ENCODE results near the gene EPC2. TPM values are rescaled to one million over a fixed set of nuclear protein-coding genes. Genes with fewer than 3 reads are reported as not detected.

Gene EPC2
- total RNA-seq, 1 experiment from 2014 or later = 30.2 TPM

DNA sequence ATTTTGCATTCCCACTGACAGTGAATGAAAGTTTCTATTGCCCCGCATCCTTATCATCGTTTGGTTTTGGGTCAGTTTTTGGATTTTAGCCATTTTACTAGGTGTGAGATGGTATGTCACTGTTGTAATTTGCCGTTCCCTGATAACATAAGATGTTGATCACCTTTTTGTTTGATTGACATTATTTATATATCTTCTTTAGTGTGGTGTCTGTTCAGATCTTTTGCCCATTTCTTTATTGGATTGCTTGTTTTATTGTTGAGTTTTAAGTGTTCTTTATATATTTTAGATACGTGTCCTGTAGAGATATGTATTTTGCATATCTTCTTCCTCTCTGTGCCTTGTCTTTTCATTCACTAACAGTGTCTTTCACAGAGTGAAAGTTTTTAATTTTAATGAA is 55.3 kb downstream of the EPC2 start:
- Histone ChIP-seq H3K27ac (ENCODE audit: low read length) (no peak overlapping the region), H3K9me3 (ENCODE audit: control insufficient read depth, insufficient read depth, low read depth, low read length) (peaks cover 16% of the 10 kb centered on the region; the same call in 1 of the 2 replicates), H3K27me3 (ENCODE audit: control insufficient read depth, insufficient read depth, low read length) (no peaks in the 10 kb centered on the region), H3K36me3 (ENCODE audit: control insufficient read depth, insufficient read depth, low read length) (0 out of 2 replicates have a peak, but pooled peaks cover 2% of the 10 kb centered on the region), H3K4me3 (ENCODE audit: low read depth in 2 of 2, low read length in 2 of 2) (no peak overlapping the region), H3K4me1 (ENCODE audit: control insufficient read depth, insufficient read depth, low read length) (no peaks in the 10 kb centered on the region)
- no peak for TF ChIP-seq REST (IDR thresholded peaks at IDR 0.05; ENCODE audit: insufficient read depth in 1 of 2, low read depth in 2 of 2, low read length in 1 of 2)
- TF ChIP-seq POLR2AphosphoS5 (IDR thresholded peaks at IDR 0.05; ENCODE audit: low read depth, low read length) = no peak
- TF ChIP-seq CTCF (IDR thresholded peaks at IDR 0.05) = no peak
- TF ChIP-seq SIN3A (IDR thresholded peaks at IDR 0.05; ENCODE audit: borderline replicate concordance, insufficient read depth, low read depth, low read length) = no peak
- no peak for TF ChIP-seq TCF7L2 (IDR thresholded peaks at IDR 0.05; ENCODE audit: low read depth, low read length)
- no TSS peak for BruUV-seq (replicated peaks)
- no peak for ATAC-seq
- DNase-seq (ENCODE audit: low read depth, low spot score) = no peak
- ChIA-PET CTCF (no interaction called here), POLR2A (no interaction called here)
- in situ Hi-C loops (cut with HindIII; ENCODE audit: low pct_unique_long_range_greater_than_20kb, low sequenced_read_pairs) (no loop called here), intact Hi-C loops (cut with micrococcal nuclease; ENCODE audit: unreplicated experiment) (no loop called here)

DNA sequence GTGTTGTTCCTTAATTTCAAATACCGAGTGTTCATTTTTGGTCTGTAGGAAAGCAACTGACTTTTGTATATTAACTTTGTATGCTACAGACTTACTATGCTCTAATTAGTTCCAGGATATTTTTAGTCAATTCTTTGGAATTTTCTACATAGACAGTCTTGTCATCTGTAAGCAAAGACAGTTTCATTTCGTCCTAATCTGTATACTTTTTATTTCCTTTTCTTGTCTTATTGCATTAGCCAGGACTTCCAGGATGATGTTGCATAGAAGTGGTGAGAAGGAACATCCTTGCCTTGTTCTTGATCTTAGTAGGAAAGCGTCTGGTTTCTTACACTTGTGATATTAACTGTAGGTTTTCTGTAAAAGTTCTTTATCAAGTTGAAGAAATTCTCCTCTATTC is 56.5 kb downstream of the EPC2 start:
- BruUV-seq (replicated peaks) = no TSS peak
- Histone ChIP-seq H3K4me1 (ENCODE audit: control insufficient read depth, insufficient read depth, low read length) (no peaks in the 10 kb centered on the region), H3K27me3 (ENCODE audit: control insufficient read depth, insufficient read depth, low read length) (no peaks in the 10 kb centered on the region), H3K4me3 (ENCODE audit: low read depth in 2 of 2, low read length in 2 of 2) (no peak overlapping the region), H3K27ac (ENCODE audit: low read length) (no peak overlapping the region), H3K9me3 (ENCODE audit: control insufficient read depth, insufficient read depth, low read depth, low read length) (peaks cover 16% of the 10 kb centered on the region; the same call in 1 of the 2 replicates), H3K36me3 (ENCODE audit: control insufficient read depth, insufficient read depth, low read length) (peaks cover 3% of the 10 kb centered on the region; the same call in 1 of the 2 replicates)
- intact Hi-C loops (cut with micrococcal nuclease; ENCODE audit: unreplicated experiment) (no loop called here), in situ Hi-C loops (cut with HindIII; ENCODE audit: low pct_unique_long_range_greater_than_20kb, low sequenced_read_pairs) (no loop called here)
- POLR2A ChIA-PET = no interaction called here
- ATAC-seq (no peak), DNase-seq (ENCODE audit: low read depth, low spot score) (no peak)
- CTCF ChIA-PET = no interaction called here
- TF ChIP-seq SIN3A (IDR thresholded peaks at IDR 0.05; ENCODE audit: borderline replicate concordance, insufficient read depth, low read depth, low read length) (no peak), POLR2AphosphoS5 (IDR thresholded peaks at IDR 0.05; ENCODE audit: low read depth, low read length) (no peak), CTCF (IDR thresholded peaks at IDR 0.05) (no peak), TCF7L2 (IDR thresholded peaks at IDR 0.05; ENCODE audit: low read depth, low read length) (no peak), REST (IDR thresholded peaks at IDR 0.05; ENCODE audit: insufficient read depth in 1 of 2, low read depth in 2 of 2, low read length in 1 of 2) (no peak)
